ENCODE data around the gene SH3RF1.

DNA sequence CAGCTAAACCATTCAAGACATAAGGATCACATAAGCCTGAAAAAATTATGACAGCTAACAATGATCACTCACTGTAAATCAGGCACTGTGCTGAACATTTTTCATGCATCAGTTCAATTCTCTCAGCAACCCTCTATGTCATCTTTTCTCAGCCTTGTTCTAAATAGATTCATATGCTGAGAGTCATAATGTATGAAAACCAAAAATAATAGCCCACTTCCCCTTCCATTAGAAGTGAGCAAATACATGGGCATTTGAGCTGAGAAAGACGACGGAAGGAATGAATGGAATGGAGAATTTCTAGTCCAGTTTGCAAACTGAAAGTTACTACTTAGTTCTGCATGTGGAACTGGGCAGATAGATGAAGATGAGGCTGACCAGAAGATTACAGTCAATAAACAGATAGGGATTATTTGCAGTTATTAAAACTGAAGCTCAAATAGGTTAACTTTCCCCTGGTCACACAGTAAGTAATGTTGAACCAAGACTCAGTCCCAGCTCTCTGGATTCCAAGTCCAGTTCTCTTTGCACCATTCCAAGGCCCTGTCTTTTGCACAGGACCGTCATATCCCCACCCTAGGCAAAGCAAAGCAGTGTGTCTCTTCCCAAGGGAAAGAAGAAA, 1.6 kb upstream of the SH3RF1 start:
- TF ChIP-seq CTCF (IDR thresholded peaks at IDR 0.05) (no peak), POLR2A (IDR thresholded peaks at IDR 0.05) (no peak), POLR2AphosphoS5 (IDR thresholded peaks at IDR 0.05) (no peak), EP300 (IDR thresholded peaks at IDR 0.05) (no peak)

Measured in sigmoid colon (tissue), 4 donors.